K562 (cell line): ENCODE measurements around the gene SLC3A2. TPM values are rescaled to one million over a fixed set of nuclear protein-coding genes. Genes with fewer than 3 reads are reported as not detected.
"Not testable (repeated sequence)": the region's sequence is repeated elsewhere in the genome, so short reads cannot be mapped to it uniquely, and the experiment has no call there.

Experiments
- ATAC-seq: fragments of 200-7000 bp; cut with Tn5 transposase; 3 replicates; pipeline ENCODE4 v1.9.1; 2020; ENCODE audit warnings: moderate library complexity
- BruUV-seq: library from RNA; stranded (reverse); fragments of 400-500 nt; replicated peaks from 2 replicates; lab custom pipeline; 2021; lab: Mats Ljungman, UMichigan
- CTCF ChIA-PET: fragments of 300-600 bp; formaldehyde crosslinking; extraction: SDS; loops from one replicate; lab custom pipeline; 2021; ENCODE audit warnings: low intra/inter-chr PET ratio; lab: Yijun Ruan, JAX
- POLR2A ChIA-PET: fragments of 300-600, 350-650 bp; sonication (Branson Sonifier 250); formaldehyde crosslinking; extraction: SDS; loops from one replicate; lab custom pipeline; 2021; ENCODE audit warnings: antibody characterized with exemption, inconsistent platforms; lab: Yijun Ruan, JAX
- DNase-seq, 4 experiments: peaks; one replicate each; pipeline versions ENCODE4 v3.0.0 to v3.0.0-alpha.2; 2011 to 2018; ENCODE audit warnings: low spot score in 3 of 4, mixed read lengths in 3 of 4; ENCODE audit errors: extremely low read depth in 1 of 4
- FAIRE-seq: peaks from 2 replicates; lab custom pipeline; 2011; peaks lifted over from hg19 to GRCh38; lab: Jason Lieb, UNC
- H2AFZ ChIP-seq: 2 replicates; pipeline ENCODE4 v1.6.0; 2011; ENCODE audit warnings: low read depth, low read length, control low read depth, inconsistent platforms
- H3K27ac ChIP-seq: fragments of 200-600 bp; 3 replicates; pipeline ENCODE4 v1.8.0; 2011; ENCODE audit warnings: low read depth, mild to moderate bottlenecking, control low read depth, inconsistent platforms, low read length, moderate library complexity, mixed read lengths; ENCODE audit errors: extremely low read depth
- H3K27me3 ChIP-seq, 2 experiments: fragments of 300-600 bp in 1 of 2; 2 replicates in 1 of 2; 3 replicates in 1 of 2; pipeline versions ENCODE4 v1.6.0 to v1.8.0; 2011; ENCODE audit warnings: inconsistent platforms in 2 of 2, low read length in 2 of 2, mild to moderate bottlenecking in 1 of 2, mixed read lengths in 1 of 2, moderate library complexity in 1 of 2; ENCODE audit not compliant: control insufficient read depth in 2 of 2, insufficient read depth in 2 of 2
- H3K36me3 ChIP-seq: fragments of 300-600 bp; 3 replicates; pipeline ENCODE4 v1.8.0; 2011; ENCODE audit warnings: mild to moderate bottlenecking, low read length, inconsistent platforms; ENCODE audit not compliant: control insufficient read depth, insufficient read depth
- H3K4me1 ChIP-seq, 2 experiments: fragments of 200-600 bp in 1 of 2; replicated peaks in 1 of 2; 2 replicates in 1 of 2; 3 replicates in 1 of 2; pipeline versions ENCODE4 v1.5.1 to v1.8.0; 2011; ENCODE audit warnings: inconsistent platforms in 2 of 2, low read length in 2 of 2, mild to moderate bottlenecking in 1 of 2, mixed read lengths in 1 of 2, moderate library complexity in 1 of 2; ENCODE audit not compliant: control insufficient read depth in 2 of 2, insufficient read depth in 2 of 2
- H3K4me2 ChIP-seq: 2 replicates; pipeline ENCODE4 v1.6.1; 2011; ENCODE audit warnings: low read length, control low read depth, inconsistent platforms, mixed read lengths; ENCODE audit not compliant: insufficient read depth
- H3K4me3 ChIP-seq: fragments of 200-600 bp; sonication (generic), shearing (Covaris generic); 2 replicates; pipeline ENCODE4 v1.5.1; 2016; ENCODE audit warnings: control low read depth, inconsistent platforms
- H3K79me2 ChIP-seq: fragments of 200-600 bp; 3 replicates; pipeline ENCODE4 v1.8.0; 2011; ENCODE audit warnings: low read length, inconsistent platforms; ENCODE audit not compliant: control insufficient read depth, insufficient read depth
- H3K9ac ChIP-seq, 2 experiments: 2 replicates each; pipeline versions ENCODE4 v1.6.0 to v1.6.1; 2011; ENCODE audit warnings: low read depth in 2 of 2, low read length in 2 of 2, control low read depth in 1 of 2, inconsistent platforms in 1 of 2, mild to moderate bottlenecking in 1 of 2, mixed read lengths in 1 of 2; ENCODE audit not compliant: insufficient read depth in 1 of 2
- H3K9me1 ChIP-seq: one replicate; pipeline ENCODE4 v1.6.0; 2011; ENCODE audit warnings: inconsistent platforms, mild to moderate bottlenecking, low read length, moderate library complexity; ENCODE audit not compliant: control insufficient read depth, insufficient read depth
- H3K9me3 ChIP-seq: replicated peaks from 2 replicates; pipeline ENCODE4 v1.5.1; 2011; ENCODE audit warnings: low read depth, low read length, inconsistent platforms; ENCODE audit not compliant: control insufficient read depth, insufficient read depth
- H4K20me1 ChIP-seq: replicated peaks from 2 replicates; pipeline ENCODE4 v1.6.1; 2011; ENCODE audit warnings: low read length, inconsistent platforms, mixed read lengths; ENCODE audit not compliant: control insufficient read depth, insufficient read depth
- CEBPG ChIP-seq, 3 experiments: fragments of 200-800 bp in 1 of 3; sonication (Bioruptor generic) in 1 of 3; sonication (generic) in 1 of 3; formaldehyde crosslinking in 1 of 3; IDR thresholded peaks in 2 of 3; conservative IDR thresholded peaks in 1 of 3; 2 replicates each; pipeline versions ENCODE4 v1.6.1 to v1.8.0; 2016 to 2022; ENCODE audit warnings: missing compliant biosample characterization in 2 of 3, missing genetic modification characterization in 2 of 3, mild to moderate bottlenecking in 1 of 3, missing genetic modification reagents in 1 of 3
- CHD1 ChIP-seq: fragments of 200-600 bp; sonication (generic); IDR thresholded peaks from one replicate; pipeline ENCODE4 v1.6.1; 2012; ENCODE audit warnings: mild to moderate bottlenecking, moderate library complexity, low read length, inconsistent platforms
- FOXK1 ChIP-seq: sonication (generic); formaldehyde crosslinking; IDR thresholded peaks from 2 replicates; pipeline ENCODE4 v1.8.0; 2022; ENCODE audit warnings: missing genetic modification reagents, mild to moderate bottlenecking, borderline replicate concordance
- IRF1 ChIP-seq: sonication (generic); formaldehyde crosslinking; IDR thresholded peaks from 2 replicates; pipeline ENCODE4 v1.8.0; 2022; ENCODE audit warnings: missing genetic modification reagents, mild to moderate bottlenecking, borderline replicate concordance
- PRPF4 ChIP-seq: fragments of 200-400 bp; formaldehyde crosslinking; IDR thresholded peaks from one replicate; pipeline ENCODE4 v1.6.1; 2017; ENCODE audit warnings: low read length, low read depth, mild to moderate bottlenecking; ENCODE audit not compliant: insufficient read depth, poor library complexity, severe bottlenecking
- RBFOX2 ChIP-seq: fragments of 200-400 bp; formaldehyde crosslinking; IDR thresholded peaks from 2 replicates; pipeline ENCODE4 v1.6.1; 2017; ENCODE audit warnings: low read depth, mild to moderate bottlenecking, low read length, moderate library complexity
- SAP30 ChIP-seq: fragments of 200-600 bp; sonication (generic); IDR thresholded peaks from 2 replicates; pipeline ENCODE4 v1.6.1; 2012; ENCODE audit warnings: borderline replicate concordance, low read depth, mild to moderate bottlenecking, moderate library complexity, low read length, control low read depth, inconsistent platforms; ENCODE audit not compliant: insufficient read depth, poor library complexity, severe bottlenecking
- SMARCA5 ChIP-seq: fragments of 450-650 bp; IDR thresholded peaks from 2 replicates; pipeline ENCODE4 v1.6.1; 2016
- TGIF2 ChIP-seq: sonication (generic); formaldehyde crosslinking; IDR thresholded peaks from 2 replicates; pipeline ENCODE4 v1.8.1; 2022; ENCODE audit warnings: mild to moderate bottlenecking, missing genetic modification reagents, moderate library complexity
- TRIM28 ChIP-seq: fragments of 450-650 bp; IDR thresholded peaks from 2 replicates; pipeline ENCODE4 v1.6.1; 2017
- ZBTB7A ChIP-seq: IDR thresholded peaks from 2 replicates; pipeline ENCODE4 v1.6.1; 2011; ENCODE audit warnings: low read depth, mild to moderate bottlenecking, low read length, moderate library complexity, borderline replicate concordance; ENCODE audit not compliant: control insufficient read depth
- ZNF12 ChIP-seq: sonication (generic); formaldehyde crosslinking; IDR thresholded peaks from 2 replicates; pipeline ENCODE4 v1.4.0; 2020; ENCODE audit warnings: mild to moderate bottlenecking, missing genetic modification reagents
- ZNF274 ChIP-seq: IDR thresholded peaks from 2 replicates; pipeline ENCODE4 v1.6.1; 2011; ENCODE audit warnings: low read depth, mild to moderate bottlenecking, low read length, moderate library complexity, borderline replicate concordance
- WGBS: fragments of 100-300 bp; shearing (Covaris generic); methylation state at CpG from one replicate; pipeline ENCODE4 v1.1.6; 2016; ENCODE audit warnings: low coverage, mixed read lengths; ENCODE audit not compliant: insufficient coverage; ENCODE audit errors: missing lambda C conversion rate; 5-methylcytosine and 5-hydroxymethylcytosine counted together
- in situ Hi-C: fragments of 300-500 bp; cut with MboI; formaldehyde crosslinking; loops from 4 replicates; pipeline ENCODE4 v1.15.0; 2018; ENCODE audit warnings: inconsistent platforms, mixed read lengths
- intact Hi-C: fragments of 100-400 bp; cut with micrococcal nuclease; formaldehyde crosslinking; loops from 2 replicates; pipeline ENCODE4 v1.14.2; 2022
- polyA plus RNA-seq, 8 experiments: library from polyadenylated mRNA; depleted of rRNA in 4 of 8; stranded (reverse) in 5 of 8; unstranded in 3 of 8; fragments of >200 nt; fragmentation: Nextera tagmentation in 2 of 8; fragmentation: Illumina TruSeq in 1 of 8; extraction: Ambion mirVana in 2 of 8; extraction: Trizol in 1 of 8; gene quantifications; 2 replicates each; pipeline versions ENCODE4 v1.2.1 to v1.2.3, GENCODE V29; 2011 to 2014; ENCODE audit warnings: inconsistent platforms in 1 of 8, missing spikeins in 1 of 8
- total RNA-seq, 7 experiments: library from RNA; depleted of rRNA in 6 of 7; stranded (reverse); fragments of >200 nt in 6 of 7; fragmentation: Illumina TruSeq in 2 of 7; extraction: Trizol in 2 of 7; gene quantifications; 2 replicates each; pipeline versions ENCODE4 v1.2.1 to v1.2.3, GENCODE V29; 2011 to 2021; ENCODE audit warnings: low replicate concordance in 1 of 7
- TF ChIP-seq, protein P1 (sequence below): sonication (generic); formaldehyde crosslinking; IDR thresholded peaks from 2 replicates; pipeline ENCODE4 v1.8.0; 2022; ENCODE audit warnings: mild to moderate bottlenecking, missing genetic modification reagents
- TF ChIP-seq, protein P2 (sequence below), 2 experiments: fragments of 450-650 bp in 1 of 2; sonication (generic) in 1 of 2; formaldehyde crosslinking in 1 of 2; IDR thresholded peaks in 1 of 2; conservative IDR thresholded peaks in 1 of 2; 2 replicates each; pipeline versions ENCODE4 v1.6.1 to v1.8.1; 2016 to 2023; ENCODE audit warnings: mild to moderate bottlenecking in 2 of 2, moderate library complexity in 2 of 2, inconsistent platforms in 1 of 2, missing genetic modification reagents in 1 of 2

SLC3A2 gene
- total and polyA plus RNA-seq, 9 of the 15 experiments (the other 6 are each of a cell fraction or from before 2014, with no cell fraction given) = 20.0 to 296 (median 214) TPM

- Histone ChIP-seq H3K9ac (peak overlapping the region; percentile 86 to 87), H3K4me1 (peaks cover 8 to 19% of the 10 kb centered on the region in 2 experiments; a peak in 3 of 5 replicates), H3K36me3 (peaks cover 22% of the 10 kb centered on the region; the same call in 2 of the 3 replicates), H3K4me3 (peak overlapping the region; percentile 93), H3K27ac (peak overlapping the region; percentile 77), H2AFZ (peak overlapping the region; percentile 50), H3K79me2 (peaks cover 37% of the 10 kb centered on the region), H3K4me2 (peak overlapping the region; percentile 92)
- peak; percentile 27 for ATAC-seq
- in situ Hi-C loops, BruUV-seq, FAIRE-seq, H4K20me1 ChIP-seq, H3K9me3 ChIP-seq, H3K9me1 ChIP-seq, H3K27me3 ChIP-seq: not testable (repeated sequence)
- intact Hi-C loops = loop anchor here (1.0 to 10.0 kb wide), 9 partner anchors 16 to 444 kb away; partner anchors contain the start of genes C11orf98, CSKMT, HNRNPUL2 and NXF1
- POLR2A ChIA-PET = interaction anchor here (0.6 to 4.1 kb wide), 70 partner anchors 9 to 1866 kb away, joined by 3 to 403 read pairs (median 7); partner anchors contain the start of genes BSCL2, C11orf98, CSKMT and EEF1G
- CTCF ChIA-PET = interaction anchor here (0.6 kb wide), 1 partner anchor 54 kb away, joined by 3 read pairs; the partner anchor contains the start of gene TMEM179B
- WGBS = 1% methylated on average over 41 of the region's 41 CpGs
- DNase-seq = peak in 3 of 4 experiments; percentile 27 to 81 (median 40)
- TF ChIP-seq PRPF4 = peak; percentile 68
- peak; percentile 32 for TF ChIP-seq CHD1
- TF ChIP-seq SAP30 = peak; percentile 34
- peak; percentile 67; the same call in 1 of the 2 replicates for TF ChIP-seq ZBTB7A
- peak; percentile 89 for TF ChIP-seq TGIF2 (CRISPR knock-in tag)
- TF ChIP-seq FOXK1 (CRISPR knock-in tag) = peak; percentile 90; the same call in 1 of the 2 replicates
- TF ChIP-seq, protein P1, sequence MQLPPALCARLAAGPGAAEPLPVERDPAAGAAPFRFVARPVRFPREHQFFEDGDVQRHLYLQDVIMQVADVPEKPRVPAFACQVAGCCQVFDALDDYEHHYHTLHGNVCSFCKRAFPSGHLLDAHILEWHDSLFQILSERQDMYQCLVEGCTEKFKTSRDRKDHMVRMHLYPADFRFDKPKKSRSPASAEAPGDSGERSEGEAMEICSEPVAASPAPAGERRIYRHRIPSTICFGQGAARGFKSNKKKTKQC (CRISPR knock-in tag) = 0 out of 2 replicates have a peak, but pooled peaks have one; percentile 32
- peak; percentile 65; the same call in 1 of the 2 replicates for TF ChIP-seq TRIM28
- TF ChIP-seq IRF1 (CRISPR knock-in tag) = peak; percentile 45; the same call in 1 of the 2 replicates
- TF ChIP-seq CEBPG (CRISPR knock-in tag; IDR thresholded peaks at IDR 0.05) = 0 out of 2 replicates have a peak, but pooled peaks have one; percentile 16
- peak; percentile 31 to 71; a peak in 2 of 4 replicates for TF ChIP-seq CEBPG (tag; conservative IDR thresholded peaks at IDR 0.05 in 1 of 2, IDR thresholded peaks at IDR 0.05 in 1 of 2)
- 0 out of 2 replicates have a peak, but pooled peaks have one; percentile 16 for TF ChIP-seq ZNF12 (CRISPR knock-in tag)
- 0 out of 2 replicates have a peak, but pooled peaks have one; percentile 62 for TF ChIP-seq ZNF274
- peak; percentile 93 for TF ChIP-seq RBFOX2
- TF ChIP-seq SMARCA5 = peak; percentile 83
- TF ChIP-seq, protein P2, sequence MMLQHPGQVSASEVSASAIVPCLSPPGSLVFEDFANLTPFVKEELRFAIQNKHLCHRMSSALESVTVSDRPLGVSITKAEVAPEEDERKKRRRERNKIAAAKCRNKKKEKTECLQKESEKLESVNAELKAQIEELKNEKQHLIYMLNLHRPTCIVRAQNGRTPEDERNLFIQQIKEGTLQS (IDR thresholded peaks at IDR 0.05) = not testable (repeated sequence)
- TF ChIP-seq, protein P2 (CRISPR knock-in tag; conservative IDR thresholded peaks at IDR 0.05) = peak; percentile 80
Observed at GRCh38 chr11:62840721-62841360, 39.9 kb upstream of the SLC3A2 start.
